Nephron progenitor cell (in vitro differentiated cells): ENCODE data around the gene FATE1.
"Not testable (repeated sequence)": the region's sequence is repeated elsewhere in the genome, so short reads cannot be mapped to it uniquely, and the experiment has no call there.

Source experiments
- DNase-seq: peaks from one replicate; pipeline ENCODE4 v3.0.0; 2021
- H3K27ac Mint-ChIP-seq: 2 replicates; pipeline ENCODE4 v1.8.0; 2021; ENCODE audit warnings: mild to moderate bottlenecking, moderate library complexity, mixed read lengths
- H3K27me3 Mint-ChIP-seq: 2 replicates; pipeline ENCODE4 v1.8.0; 2021; ENCODE audit warnings: mild to moderate bottlenecking, low read depth, mixed read lengths; ENCODE audit not compliant: poor library complexity
- H3K36me3 Mint-ChIP-seq: 2 replicates; pipeline ENCODE4 v1.8.0; 2021; ENCODE audit warnings: low read depth, mixed read lengths
- H3K4me1 Mint-ChIP-seq: 2 replicates; pipeline ENCODE4 v1.8.0; 2021; ENCODE audit warnings: mixed read lengths
- H3K4me3 Mint-ChIP-seq: 2 replicates; pipeline ENCODE4 v1.8.0; 2021; ENCODE audit warnings: mild to moderate bottlenecking, moderate library complexity, mixed read lengths
- H3K9me3 Mint-ChIP-seq: 2 replicates; pipeline ENCODE4 v1.8.0; 2021; ENCODE audit warnings: mild to moderate bottlenecking, moderate library complexity, mixed read lengths
- TF ChIP-seq, protein P1 (sequence below): fragments of 200-600 bp; sonication (generic); IDR thresholded peaks from 2 replicates; pipeline ENCODE4 v1.5.0; 2021; ENCODE audit warnings: antibody characterized with exemption

FATE1 gene

DNA sequence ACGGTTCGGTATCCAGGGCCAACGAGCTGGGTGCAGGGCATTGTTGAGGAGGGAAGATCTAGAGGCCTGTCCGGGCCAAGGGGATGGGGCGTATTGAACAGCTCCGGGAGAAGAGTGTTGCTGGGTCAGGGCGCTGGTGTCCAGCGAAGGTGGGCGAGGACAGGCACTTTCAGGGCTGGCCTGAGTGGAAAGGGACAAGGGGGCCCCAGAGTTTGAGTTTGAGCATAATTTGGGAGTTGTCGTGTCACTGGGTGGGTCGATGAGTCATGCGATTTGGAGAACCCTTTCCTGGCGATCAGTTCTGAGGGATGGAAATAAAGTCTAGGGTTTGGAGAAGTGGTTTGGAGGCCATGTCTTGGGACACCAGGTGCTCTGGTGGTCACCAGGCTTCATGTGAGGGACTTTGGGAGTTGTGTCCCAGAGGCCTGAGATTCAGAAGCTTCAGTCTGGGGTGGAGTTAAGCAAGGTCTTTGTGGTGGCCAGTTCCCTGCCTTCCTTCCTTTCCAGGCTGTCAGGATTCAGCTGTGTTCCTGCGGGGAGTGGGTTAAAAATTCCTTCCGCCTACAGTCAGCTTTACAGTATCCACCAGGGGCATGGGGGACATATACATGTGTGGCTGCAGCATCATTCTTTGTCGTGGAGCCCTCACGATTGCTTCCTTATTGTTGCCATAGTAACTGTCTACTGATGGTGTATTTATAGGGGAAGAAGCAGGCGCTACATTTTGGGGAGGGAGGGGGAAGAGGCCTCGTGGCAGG is 20.1 kb upstream of the FATE1 start:
- Mint-ChIP-seq H3K4me3 (peak overlapping the region; percentile 84), H3K36me3 (no peaks in the 10 kb centered on the region), H3K27me3 (peaks cover 35% of the 10 kb centered on the region), H3K9me3 (peaks cover 47% of the 10 kb centered on the region), H3K27ac (no peak overlapping the region), H3K4me1 (peaks cover 16% of the 10 kb centered on the region)
- TF ChIP-seq, protein P1, sequence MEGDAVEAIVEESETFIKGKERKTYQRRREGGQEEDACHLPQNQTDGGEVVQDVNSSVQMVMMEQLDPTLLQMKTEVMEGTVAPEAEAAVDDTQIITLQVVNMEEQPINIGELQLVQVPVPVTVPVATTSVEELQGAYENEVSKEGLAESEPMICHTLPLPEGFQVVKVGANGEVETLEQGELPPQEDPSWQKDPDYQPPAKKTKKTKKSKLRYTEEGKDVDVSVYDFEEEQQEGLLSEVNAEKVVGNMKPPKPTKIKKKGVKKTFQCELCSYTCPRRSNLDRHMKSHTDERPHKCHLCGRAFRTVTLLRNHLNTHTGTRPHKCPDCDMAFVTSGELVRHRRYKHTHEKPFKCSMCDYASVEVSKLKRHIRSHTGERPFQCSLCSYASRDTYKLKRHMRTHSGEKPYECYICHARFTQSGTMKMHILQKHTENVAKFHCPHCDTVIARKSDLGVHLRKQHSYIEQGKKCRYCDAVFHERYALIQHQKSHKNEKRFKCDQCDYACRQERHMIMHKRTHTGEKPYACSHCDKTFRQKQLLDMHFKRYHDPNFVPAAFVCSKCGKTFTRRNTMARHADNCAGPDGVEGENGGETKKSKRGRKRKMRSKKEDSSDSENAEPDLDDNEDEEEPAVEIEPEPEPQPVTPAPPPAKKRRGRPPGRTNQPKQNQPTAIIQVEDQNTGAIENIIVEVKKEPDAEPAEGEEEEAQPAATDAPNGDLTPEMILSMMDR, result no peak
- DNase-seq, result no peak

DNA sequence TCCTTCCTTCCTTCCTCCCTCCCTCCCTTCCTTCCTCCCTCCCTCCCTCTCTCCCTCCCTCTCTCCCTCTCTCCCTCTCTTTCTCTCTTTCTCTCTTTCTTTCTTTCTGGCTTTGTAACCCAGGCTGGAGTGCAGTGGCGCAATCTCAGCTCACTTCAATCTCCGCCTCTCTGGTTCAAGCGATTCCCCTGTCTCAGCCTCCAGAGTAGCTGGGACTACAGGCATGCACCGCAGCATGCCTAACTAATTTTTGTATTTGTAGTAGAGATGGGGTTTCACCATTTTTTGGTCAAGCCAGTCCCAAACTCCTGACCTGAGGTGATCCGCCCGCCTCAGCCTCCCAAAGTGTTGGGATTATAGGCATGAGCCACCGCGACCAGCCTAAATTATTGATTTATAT is 18.8 kb upstream of the FATE1 start:
- not testable (repeated sequence) for H3K27ac Mint-ChIP-seq, DNase-seq, H3K36me3 Mint-ChIP-seq, H3K4me3 Mint-ChIP-seq
- Mint-ChIP-seq H3K9me3 (peaks cover 49% of the 10 kb centered on the region), H3K27me3 (peaks cover 35% of the 10 kb centered on the region), H3K4me1 (peaks cover 16% of the 10 kb centered on the region)

DNA sequence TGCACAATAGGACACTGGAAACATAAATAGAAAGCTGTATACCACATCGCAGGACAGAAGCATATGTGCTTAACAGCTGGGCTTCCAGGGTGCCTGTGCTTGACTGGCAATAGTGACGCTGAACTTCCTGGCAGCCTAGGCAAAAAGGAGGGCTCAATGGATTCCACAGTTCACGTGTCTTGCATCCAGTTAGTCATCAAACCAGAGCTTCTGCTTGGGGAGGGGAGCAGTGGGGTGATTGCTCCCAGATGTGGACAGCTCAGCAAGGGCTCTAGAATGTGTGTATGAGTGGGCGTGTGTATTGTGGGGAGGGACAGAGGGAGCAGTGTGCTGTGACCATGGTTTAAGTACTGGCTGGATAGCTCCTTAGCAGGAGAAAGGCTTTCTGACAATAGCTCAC is 18.3 kb upstream of the FATE1 start:
- peaks cover 35% of the 10 kb centered on the region for H3K27me3 Mint-ChIP-seq
- DNase-seq, result no peak

DNA sequence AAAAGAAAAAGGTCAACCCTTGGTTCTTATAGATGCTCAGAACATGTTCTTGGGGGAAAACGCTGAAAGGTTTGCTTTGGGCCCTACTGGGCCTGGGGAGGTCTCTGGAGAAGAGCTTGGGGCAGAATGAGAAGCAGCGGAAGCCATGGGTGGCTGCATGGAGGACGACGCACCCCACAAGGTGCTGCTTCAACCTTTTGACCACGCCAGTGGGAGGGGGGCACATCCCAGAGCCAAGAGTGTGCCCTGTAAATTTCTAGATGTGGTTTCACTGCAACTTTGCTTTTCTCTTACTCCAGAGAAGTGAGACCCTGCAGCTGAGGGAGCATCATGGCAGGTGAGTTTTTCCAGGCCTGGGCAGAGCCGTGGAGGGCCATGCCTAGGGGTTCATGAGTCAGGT is 17.4 kb upstream of the FATE1 start:
- no peak for DNase-seq
- TF ChIP-seq, protein P1, result no peak
- no peaks in the 10 kb centered on the region for H3K36me3 Mint-ChIP-seq
- H3K4me1 Mint-ChIP-seq, result peaks cover 16% of the 10 kb centered on the region
- H3K9me3 Mint-ChIP-seq, result peaks cover 54% of the 10 kb centered on the region
- H3K27me3 Mint-ChIP-seq, result peaks cover 32% of the 10 kb centered on the region
- H3K27ac Mint-ChIP-seq, result no peak overlapping the region
- H3K4me3 Mint-ChIP-seq, result no peak overlapping the region

More for the DNA sequence above, 18.3 kb upstream of the FATE1 start:
- peaks cover 16% of the 10 kb centered on the region for H3K4me1 Mint-ChIP-seq
- H3K36me3 Mint-ChIP-seq, result no peaks in the 10 kb centered on the region
- TF ChIP-seq, protein P1, result no peak
- peaks cover 52% of the 10 kb centered on the region for H3K9me3 Mint-ChIP-seq
- H3K27ac Mint-ChIP-seq, result no peak overlapping the region
- no peak overlapping the region for H3K4me3 Mint-ChIP-seq

DNA sequence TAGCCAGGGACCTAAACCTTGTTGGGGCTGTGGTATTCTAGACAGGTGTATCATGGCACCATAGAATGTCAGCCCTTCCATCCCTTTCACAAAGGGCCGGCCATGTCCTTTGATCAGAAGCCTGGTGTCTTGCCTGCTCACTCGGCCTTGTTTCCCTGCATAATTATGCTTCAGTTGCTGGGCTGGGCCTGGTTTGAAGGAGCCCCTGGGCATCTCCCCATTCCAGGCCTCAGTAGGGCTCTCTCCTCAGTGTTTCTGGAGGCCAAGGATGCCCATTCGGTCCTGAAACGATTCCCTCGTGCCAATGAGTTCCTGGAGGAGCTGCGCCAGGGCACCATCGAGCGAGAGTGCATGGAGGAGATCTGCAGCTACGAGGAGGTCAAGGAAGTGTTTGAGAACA is 16.1 kb upstream of the FATE1 start:
- Mint-ChIP-seq H3K27me3 (peaks cover 23% of the 10 kb centered on the region), H3K27ac (no peak overlapping the region), H3K4me1 (peaks cover 21% of the 10 kb centered on the region), H3K36me3 (no peaks in the 10 kb centered on the region), H3K4me3 (no peak overlapping the region), H3K9me3 (peaks cover 56% of the 10 kb centered on the region)
- TF ChIP-seq, protein P1, result no peak
- no peak for DNase-seq

DNA sequence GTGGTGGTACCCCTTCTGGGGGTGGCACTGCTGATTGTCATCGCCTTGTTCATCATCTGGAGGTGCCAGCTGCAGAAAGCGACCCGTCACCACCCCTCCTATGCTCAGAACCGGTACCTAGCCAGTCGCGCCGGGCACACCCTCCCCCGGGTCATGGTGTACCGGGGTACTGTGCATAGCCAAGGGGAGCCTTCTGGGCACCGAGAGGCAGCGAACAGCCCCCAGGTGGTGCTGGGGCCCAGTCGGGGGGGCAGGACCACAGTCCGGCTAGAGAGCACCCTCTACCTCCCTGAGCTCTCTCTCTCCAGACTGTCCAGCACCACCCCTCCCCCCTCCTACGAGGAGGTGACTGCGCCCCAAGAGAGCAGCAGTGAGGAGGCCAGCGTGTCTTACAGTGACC is 15.3 kb upstream of the FATE1 start:
- H3K4me3 Mint-ChIP-seq, result no peak overlapping the region

More for the DNA sequence above, 15.3 kb upstream of the FATE1 start:
- Mint-ChIP-seq H3K27ac (no peak overlapping the region), H3K9me3 (peaks cover 63% of the 10 kb centered on the region), H3K36me3 (no peaks in the 10 kb centered on the region), H3K27me3 (peaks cover 23% of the 10 kb centered on the region), H3K4me1 (peaks cover 18% of the 10 kb centered on the region)
- TF ChIP-seq, protein P1, result no peak
- DNase-seq, result no peak
